SH-SY5Y (cell line): ENCODE measurements around the gene SPRR5.

ENCODE experiments used
- GATA2 ChIP-seq: IDR thresholded peaks from 2 replicates; pipeline ENCODE4 v1.6.1; 2011; ENCODE audit warnings: mild to moderate bottlenecking, low read depth, low read length
- GATA3 ChIP-seq: IDR thresholded peaks from 2 replicates; pipeline ENCODE4 v1.6.1; 2011; ENCODE audit warnings: low read depth, mild to moderate bottlenecking, low read length, moderate library complexity

The SPRR5 gene

GRCh38 chr1:152946651-152947256 is at the start of gene SPRR5:
Gene SPRR5 (plus strand): TSS chr1:152947206. CDS start chr1:152948555, 1,349 bp downstream.
- no peak for TF ChIP-seq GATA3
- TF ChIP-seq GATA2 = no peak

GRCh38 chr1:152899027-152899426 is 48.0 kb upstream of the SPRR5 start:
- no peak for TF ChIP-seq GATA3
- TF ChIP-seq GATA2 = no peak

GRCh38 chr1:152899883-152900282 is 47.1 kb upstream of the SPRR5 start:
- TF ChIP-seq GATA3 (no peak), GATA2 (no peak)

GRCh38 chr1:152901631-152902030 is 45.4 kb upstream of the SPRR5 start:
- no peak for TF ChIP-seq GATA3
- no peak for TF ChIP-seq GATA2

GRCh38 chr1:152902636-152903035 is 44.4 kb upstream of the SPRR5 start:
- TF ChIP-seq GATA3 (no peak), GATA2 (no peak)

GRCh38 chr1:152904688-152905440 is 42.1 kb upstream of the SPRR5 start:
- TF ChIP-seq GATA3 (no peak), GATA2 (no peak)

- no peak for TF ChIP-seq GATA2
- no peak for TF ChIP-seq GATA3
These were observed 40.9 kb upstream of the SPRR5 start for GRCh38 chr1:152906023-152906565.

- TF ChIP-seq GATA3 = no peak
- TF ChIP-seq GATA2 = no peak
These were observed 39.1 kb upstream of the SPRR5 start, which contains the start of gene IVL for GRCh38 chr1:152907686-152908601. Gene IVL (plus strand): TSS chr1:152908546. CDS start chr1:152909798, 1,252 bp downstream.

GRCh38 chr1:152909206-152909605 is 37.8 kb upstream of the SPRR5 start:
- no peak for TF ChIP-seq GATA3
- no peak for TF ChIP-seq GATA2

- TF ChIP-seq GATA2 = no peak
- no peak for TF ChIP-seq GATA3
These were observed 34.5 kb upstream of the SPRR5 start for GRCh38 chr1:152912471-152912870.

GRCh38 chr1:152912900-152913299 is 34.1 kb upstream of the SPRR5 start:
- TF ChIP-seq GATA2 = no peak
- TF ChIP-seq GATA3 = no peak

- TF ChIP-seq GATA2 (no peak), GATA3 (no peak)
These were observed 29.2 kb upstream of the SPRR5 start for GRCh38 chr1:152917794-152918193.

GRCh38 chr1:152919071-152919470 is 27.9 kb upstream of the SPRR5 start:
- no peak for TF ChIP-seq GATA2
- no peak for TF ChIP-seq GATA3

- TF ChIP-seq GATA2 (no peak), GATA3 (no peak)
These were observed 22.8 kb upstream of the SPRR5 start for GRCh38 chr1:152924191-152924590.
